ENCODE measurements around the gene ZNF540.
A peak's percentile ranks its signal among the peaks of the same experiment; 100 is the strongest.
"Not testable (repeated sequence)": the region's sequence is repeated elsewhere in the genome, so short reads cannot be mapped to it uniquely, and the experiment has no call there.

Gene ZNF540

GRCh38 chr19:37654118-37654517 is 59.4 kb downstream of the ZNF540 start:
- no peaks in the 10 kb centered on the region for H3K27me3 ChIP-seq (ENCODE audit: control insufficient read depth in 1 of 2, insufficient read depth in 2 of 2, low read length in 2 of 2)
- peaks cover 4% of the 10 kb centered on the region for H3K36me3 ChIP-seq (ENCODE audit: insufficient read depth, low read length)
- H3K4me1 ChIP-seq (ENCODE audit: insufficient read depth, low read length): peaks cover 14% of the 10 kb centered on the region
- H3K9me3 ChIP-seq (ENCODE audit: low read length): peaks cover 4% of the 10 kb centered on the region
- peak overlapping the region; percentile 88 for H3K27ac ChIP-seq (ENCODE audit: low read depth, low read length)
- peak overlapping the region; percentile 72 to 88 for H3K4me3 ChIP-seq (ENCODE audit: low read depth in 1 of 2, low read length in 2 of 2)
- H3K9ac ChIP-seq (ENCODE audit: low read length): peak overlapping the region; percentile 93

GRCh38 chr19:37654629-37655300 is 60.1 kb downstream of the ZNF540 start:
- Histone ChIP-seq H3K36me3 (ENCODE audit: insufficient read depth, low read length) (no peaks in the 10 kb centered on the region), H3K4me3 (ENCODE audit: low read depth in 1 of 2, low read length in 2 of 2) (peak overlapping the region; percentile 72 to 88), H3K4me1 (ENCODE audit: insufficient read depth, low read length) (peaks cover 14% of the 10 kb centered on the region), H3K9ac (ENCODE audit: low read length) (peak overlapping the region; percentile 93), H3K27ac (ENCODE audit: low read depth, low read length) (peak overlapping the region; percentile 88), H3K27me3 (ENCODE audit: control insufficient read depth in 1 of 2, insufficient read depth in 2 of 2, low read length in 2 of 2) (no peaks in the 10 kb centered on the region), H3K9me3 (ENCODE audit: low read length) (peaks cover 4% of the 10 kb centered on the region)

- Histone ChIP-seq H3K4me1 (ENCODE audit: insufficient read depth, low read length) (peaks cover 14% of the 10 kb centered on the region), H3K4me3 (ENCODE audit: low read depth in 1 of 2, low read length in 2 of 2) (peak within 1 kb of the TSS; percentile 72 to 88), H3K27ac (ENCODE audit: low read depth, low read length) (peak within 1 kb of the TSS; percentile 88), H3K27me3 (ENCODE audit: control insufficient read depth in 1 of 2, insufficient read depth in 2 of 2, low read length in 2 of 2) (no peaks in the 10 kb centered on the region), H3K36me3 (ENCODE audit: insufficient read depth, low read length) (no peaks in the 10 kb centered on the region), H3K9me3 (ENCODE audit: low read length) (no peaks in the 10 kb centered on the region), H3K9ac (ENCODE audit: low read length) (peak within 1 kb of the TSS; percentile 93)
Observed at GRCh38 chr19:37655301-37655688, 60.6 kb downstream of the ZNF540 start, which contains the start of gene ZFP30. ZFP30 (minus strand) TSS chr19:37655465; CDS start chr19:37647822, 7,643 bp downstream.

- H3K27ac ChIP-seq (ENCODE audit: low read depth, low read length): peak overlapping the region; percentile 88
- no peaks in the 10 kb centered on the region for H3K27me3 ChIP-seq (ENCODE audit: control insufficient read depth in 1 of 2, insufficient read depth in 2 of 2, low read length in 2 of 2)
- peak overlapping the region; percentile 72 to 88 for H3K4me3 ChIP-seq (ENCODE audit: low read depth in 1 of 2, low read length in 2 of 2)
- H3K4me1 ChIP-seq (ENCODE audit: insufficient read depth, low read length): peaks cover 14% of the 10 kb centered on the region
- peak overlapping the region; percentile 93 for H3K9ac ChIP-seq (ENCODE audit: low read length)
- no peaks in the 10 kb centered on the region for H3K36me3 ChIP-seq (ENCODE audit: insufficient read depth, low read length)
- H3K9me3 ChIP-seq (ENCODE audit: low read length): no peaks in the 10 kb centered on the region
Observed at GRCh38 chr19:37655689-37656371, 61.2 kb downstream of the ZNF540 start.

- H3K27ac ChIP-seq (ENCODE audit: low read depth, low read length); H3K9me3 ChIP-seq (ENCODE audit: low read length); H3K27me3 ChIP-seq (ENCODE audit: control insufficient read depth in 1 of 2, insufficient read depth in 2 of 2, low read length in 2 of 2); H3K36me3 ChIP-seq (ENCODE audit: insufficient read depth, low read length); H3K4me3 ChIP-seq (ENCODE audit: low read depth in 1 of 2, low read length in 2 of 2); H3K9ac ChIP-seq (ENCODE audit: low read length): not testable (repeated sequence)
- peaks cover 14% of the 10 kb centered on the region for H3K4me1 ChIP-seq (ENCODE audit: insufficient read depth, low read length)
Observed at GRCh38 chr19:37657157-37657556, 62.5 kb downstream of the ZNF540 start.

Measured in muscle layer of colon (tissue), 2 donors.